ENCODE measurements around the gene DCAKD. TPM values are rescaled to one million over a fixed set of nuclear protein-coding genes. Genes with fewer than 3 reads are reported as not detected.
A peak's percentile ranks its signal among the peaks of the same experiment; 100 is the strongest.

The DCAKD gene
- total and polyA plus RNA-seq, 10 of the 15 experiments (the other 5 are each of a cell fraction or from before 2014, with no cell fraction given): 11.6 to 62.7 (median 38.3) TPM

GRCh38 chr17:45018848-45019711, 32.4 kb downstream of the DCAKD start:
- in situ Hi-C loops (cut with MboI): no loop called here
- intact Hi-C loops (cut with micrococcal nuclease; ENCODE audit: unreplicated experiment): loop anchor here (5.0 kb wide), 1 partner anchor 78 kb away; no protein-coding TSS in a partner anchor
- ATAC-seq: peak; percentile 59
- no peak overlapping the region for H3K27ac ChIP-seq (ENCODE audit: control insufficient read depth, insufficient read depth)
- no peak for DNase-seq (ENCODE audit: low read depth, low spot score)
- ChIA-PET POLR2A (interaction anchor here (0.5 to 2.5 kb wide), 9 partner anchors 10 to 130 kb away, joined by 3 to 13 read pairs (median 3); partner anchors contain the start of gene C1QL1), RAD21 (ENCODE audit: unreplicated experiment) (interaction anchor here (0.7 to 7.9 kb wide), 8 partner anchors 20 to 116 kb away, joined by 3 to 82 read pairs (median 7); partner anchors contain the start of gene ACBD4), CTCF (interaction anchor here (0.6 to 9.5 kb wide), 19 partner anchors 9 to 878 kb away, joined by 3 to 156 read pairs (median 4); no protein-coding TSS in a partner anchor), SMC1A (ENCODE audit: uncharacterized antibody, unreplicated experiment) (interaction anchor here (0.6 to 5.3 kb wide), 8 partner anchors 12 to 178 kb away, joined by 3 to 90 read pairs (median 5); partner anchors contain the start of gene ACBD4)
- no peaks in the 10 kb centered on the region for H3K79me2 ChIP-seq (ENCODE audit: control insufficient read depth, insufficient read depth, low read length)
- peak overlapping the region; percentile 70 for H3K4me3 ChIP-seq
- WGBS (ENCODE audit: insufficient coverage, insufficient replicate concordance, low lambda C conversion rate, missing lambda C conversion rate): 2% methylated on average over 52 of the region's 82 CpGs
- FAIRE-seq: no peak
- peaks cover 0 to 6% of the 10 kb centered on the region in 2 experiments; a peak in 2 of 4 replicates for H3K27me3 ChIP-seq (replicated peaks in 1 of 2; ENCODE audit: control insufficient read depth in 2 of 2, insufficient read depth in 2 of 2, low read length in 1 of 2)
- peaks cover 29% of the 10 kb centered on the region for H3K4me1 ChIP-seq (ENCODE audit: control insufficient read depth, insufficient read depth, low read length)
- peak overlapping the region; percentile 91 for H3K4me2 ChIP-seq (ENCODE audit: control insufficient read depth, insufficient read depth)
- H3K9me3 ChIP-seq (replicated peaks; ENCODE audit: control insufficient read depth, insufficient read depth, low read length): no peaks in the 10 kb centered on the region
- H4K20me1 ChIP-seq (ENCODE audit: control insufficient read depth, insufficient read depth): no peaks in the 10 kb centered on the region; the same call in none of the 2 replicates
- peak overlapping the region; percentile 70 for H2AFZ ChIP-seq (ENCODE audit: control insufficient read depth, low read depth, low read length)
- BruUV-seq (replicated peaks): no TSS peak
- H3K36me3 ChIP-seq (ENCODE audit: control insufficient read depth in 2 of 2, insufficient read depth in 2 of 2, low read length in 1 of 2): peaks cover 0 to 2% of the 10 kb centered on the region in 2 experiments; a peak in 2 of 4 replicates
- peak overlapping the region; percentile 43 for H3K9ac ChIP-seq (ENCODE audit: control insufficient read depth, insufficient read depth, low read length)
- TF ChIP-seq SIX5 (IDR thresholded peaks at IDR 0.05; ENCODE audit: low read depth, low read length, severe bottlenecking) (no peak), SIN3A (IDR thresholded peaks at IDR 0.05; ENCODE audit: low read depth, low read length) (no peak), SREBF1 (IDR thresholded peaks at IDR 0.05; ENCODE audit: low read length) (no peak), E4F1 (IDR thresholded peaks at IDR 0.05; ENCODE audit: borderline replicate concordance, partially characterized antibody) (no peak), POLR2AphosphoS5 (IDR thresholded peaks at IDR 0.05; ENCODE audit: low read length) (no peak), STAT1 (conservative IDR thresholded peaks at IDR 0.05) (no peak), PML (IDR thresholded peaks at IDR 0.05; ENCODE audit: low read length) (no peak), CBX5 (IDR thresholded peaks at IDR 0.05; ENCODE audit: low read depth) (no peak), GABPA (IDR thresholded peaks at IDR 0.05; ENCODE audit: low read depth) (no peak), BHLHE40 (IDR thresholded peaks at IDR 0.05; ENCODE audit: borderline replicate concordance in 1 of 2, low read depth in 2 of 2, low read length in 1 of 2) (peak in 1 of 2 experiments; percentile 24; a peak in 1 of 4 replicates), BACH1 (IDR thresholded peaks at IDR 0.05; ENCODE audit: borderline replicate concordance) (peak; percentile 41; the same call in 1 of the 2 replicates), CBFB (IDR thresholded peaks at IDR 0.05; ENCODE audit: low read depth) (no peak), HDGF (IDR thresholded peaks at IDR 0.05) (no peak), JUNB (IDR thresholded peaks at IDR 0.05) (no peak), NFIC (IDR thresholded peaks at IDR 0.05; ENCODE audit: low read depth, low read length) (no peak), CEBPB (IDR thresholded peaks at IDR 0.05; ENCODE audit: borderline replicate concordance in 1 of 2, low read depth in 2 of 2, low read length in 2 of 2) (no peak), HCFC1 (IDR thresholded peaks at IDR 0.05; ENCODE audit: low read length) (no peak), ELK1 (IDR thresholded peaks at IDR 0.05; ENCODE audit: low read depth, low read length) (no peak)
- TF ChIP-seq, protein P1, sequence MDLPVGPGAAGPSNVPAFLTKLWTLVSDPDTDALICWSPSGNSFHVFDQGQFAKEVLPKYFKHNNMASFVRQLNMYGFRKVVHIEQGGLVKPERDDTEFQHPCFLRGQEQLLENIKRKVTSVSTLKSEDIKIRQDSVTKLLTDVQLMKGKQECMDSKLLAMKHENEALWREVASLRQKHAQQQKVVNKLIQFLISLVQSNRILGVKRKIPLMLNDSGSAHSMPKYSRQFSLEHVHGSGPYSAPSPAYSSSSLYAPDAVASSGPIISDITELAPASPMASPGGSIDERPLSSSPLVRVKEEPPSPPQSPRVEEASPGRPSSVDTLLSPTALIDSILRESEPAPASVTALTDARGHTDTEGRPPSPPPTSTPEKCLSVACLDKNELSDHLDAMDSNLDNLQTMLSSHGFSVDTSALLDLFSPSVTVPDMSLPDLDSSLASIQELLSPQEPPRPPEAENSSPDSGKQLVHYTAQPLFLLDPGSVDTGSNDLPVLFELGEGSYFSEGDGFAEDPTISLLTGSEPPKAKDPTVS (IDR thresholded peaks at IDR 0.05; ENCODE audit: low read depth, low read length): no peak
